ENCODE measurements around the gene ZNF462. TPM values are rescaled to one million over a fixed set of nuclear protein-coding genes. Genes with fewer than 3 reads are reported as not detected.

The ZNF462 gene
- total and polyA plus RNA-seq, 2 of the 13 experiments (the other 11 are each of a cell fraction or from before 2014, with no cell fraction given): not detected

DNA sequence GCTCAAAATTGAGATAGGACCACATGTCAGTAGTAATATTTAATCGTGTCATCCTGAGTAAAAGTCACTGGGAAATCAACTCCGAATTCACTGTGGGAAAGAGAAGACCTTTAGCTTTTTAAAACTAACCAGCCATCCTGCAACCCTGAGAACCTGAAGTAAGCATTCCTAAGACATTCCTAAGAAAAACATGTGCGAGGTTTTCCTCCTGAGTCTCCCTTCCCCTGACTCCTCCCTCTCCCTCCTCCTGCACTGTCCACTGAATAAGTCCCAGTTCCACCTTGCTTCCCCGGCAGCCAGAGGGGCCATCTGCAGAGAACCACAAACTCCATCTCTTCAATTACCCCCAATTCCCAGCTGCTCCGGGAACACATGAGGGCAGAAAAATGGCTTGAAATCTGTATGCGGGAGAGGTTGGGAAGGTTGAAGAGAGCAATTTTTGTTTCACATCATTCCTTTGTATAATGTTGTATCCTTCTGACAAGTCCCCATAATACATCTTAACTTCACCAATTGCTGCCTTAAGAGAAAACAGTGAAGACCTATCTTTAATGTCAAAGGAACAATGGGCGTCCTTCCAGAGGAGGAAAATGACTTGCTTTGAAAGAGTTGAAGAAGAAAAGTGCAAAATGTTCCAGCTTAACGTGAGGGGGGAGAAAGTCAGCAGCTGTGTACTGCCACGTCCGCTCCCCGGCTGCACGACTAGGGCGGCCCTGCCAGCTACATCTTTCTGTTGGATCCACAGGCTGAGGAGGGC, 186.3 kb downstream of the ZNF462 start (continued):
- TF ChIP-seq CREBL2 (CRISPR knock-in tag; IDR thresholded peaks at IDR 0.05; ENCODE audit: borderline replicate concordance) (no peak), ZNF407 (CRISPR knock-in tag; IDR thresholded peaks at IDR 0.05; ENCODE audit: not compliant biosample characterization) (no peak), FOXO1 (CRISPR knock-in tag; IDR thresholded peaks at IDR 0.05) (no peak), ZNF577 (CRISPR knock-in tag; IDR thresholded peaks at IDR 0.05; ENCODE audit: borderline replicate concordance, low read depth) (no peak), ZNF333 (CRISPR knock-in tag; IDR thresholded peaks at IDR 0.05; ENCODE audit: borderline replicate concordance) (no peak), ZBTB46 (CRISPR knock-in tag; IDR thresholded peaks at IDR 0.05; ENCODE audit: borderline replicate concordance) (no peak)
- TF ChIP-seq, protein P1, sequence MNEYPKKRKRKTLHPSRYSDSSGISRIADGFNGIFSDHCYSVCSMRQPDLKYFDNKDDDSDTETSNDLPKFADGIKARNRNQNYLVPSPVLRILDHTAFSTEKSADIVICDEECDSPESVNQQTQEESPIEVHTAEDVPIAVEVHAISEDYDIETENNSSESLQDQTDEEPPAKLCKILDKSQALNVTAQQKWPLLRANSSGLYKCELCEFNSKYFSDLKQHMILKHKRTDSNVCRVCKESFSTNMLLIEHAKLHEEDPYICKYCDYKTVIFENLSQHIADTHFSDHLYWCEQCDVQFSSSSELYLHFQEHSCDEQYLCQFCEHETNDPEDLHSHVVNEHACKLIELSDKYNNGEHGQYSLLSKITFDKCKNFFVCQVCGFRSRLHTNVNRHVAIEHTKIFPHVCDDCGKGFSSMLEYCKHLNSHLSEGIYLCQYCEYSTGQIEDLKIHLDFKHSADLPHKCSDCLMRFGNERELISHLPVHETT (CRISPR knock-in tag; conservative IDR thresholded peaks at IDR 0.05): no peak
